Type B pancreatic cell (in vitro differentiated cells): ENCODE results near the gene MRPS9. TPM values are rescaled to one million over a fixed set of nuclear protein-coding genes. Genes with fewer than 3 reads are reported as not detected.

Source experiments
- DNase-seq: peaks from one replicate; pipeline ENCODE4 v3.0.0; 2021; ENCODE audit warnings: mixed read lengths; ENCODE audit not compliant: unreplicated experiment; ENCODE audit errors: extremely low spot score
- H3K27ac Mint-ChIP-seq: 2 replicates; pipeline ENCODE4 v1.8.0; 2021; ENCODE audit warnings: mild to moderate bottlenecking, mixed read lengths
- H3K27me3 Mint-ChIP-seq: 2 replicates; pipeline ENCODE4 v1.8.0; 2021; ENCODE audit warnings: mixed read lengths
- H3K36me3 Mint-ChIP-seq: 2 replicates; pipeline ENCODE4 v1.8.0; 2021; ENCODE audit warnings: mixed read lengths
- H3K4me1 Mint-ChIP-seq: one replicate; pipeline ENCODE4 v1.8.0; 2021; ENCODE audit warnings: mixed read lengths; ENCODE audit not compliant: unreplicated experiment
- H3K4me3 Mint-ChIP-seq: 2 replicates; pipeline ENCODE4 v1.8.0; 2021; ENCODE audit warnings: mild to moderate bottlenecking, mixed read lengths
- H3K9me3 Mint-ChIP-seq: 2 replicates; pipeline ENCODE4 v1.8.0; 2021; ENCODE audit warnings: mixed read lengths
- total RNA-seq: library from RNA; stranded (reverse); gene quantifications from 2 replicates; pipeline ENCODE4 v1.2.1, GENCODE V29; 2021; ENCODE audit warnings: low replicate concordance
- TF ChIP-seq, protein P1 (sequence below): fragments of 200-600 bp; sonication (generic); conservative IDR thresholded peaks from 2 replicates; pipeline ENCODE4 v1.5.0; 2021; ENCODE audit warnings: antibody characterized with exemption, mild to moderate bottlenecking

Gene MRPS9
- total RNA-seq, 1 donor from 2014 or later: 33.6 TPM

DNA sequence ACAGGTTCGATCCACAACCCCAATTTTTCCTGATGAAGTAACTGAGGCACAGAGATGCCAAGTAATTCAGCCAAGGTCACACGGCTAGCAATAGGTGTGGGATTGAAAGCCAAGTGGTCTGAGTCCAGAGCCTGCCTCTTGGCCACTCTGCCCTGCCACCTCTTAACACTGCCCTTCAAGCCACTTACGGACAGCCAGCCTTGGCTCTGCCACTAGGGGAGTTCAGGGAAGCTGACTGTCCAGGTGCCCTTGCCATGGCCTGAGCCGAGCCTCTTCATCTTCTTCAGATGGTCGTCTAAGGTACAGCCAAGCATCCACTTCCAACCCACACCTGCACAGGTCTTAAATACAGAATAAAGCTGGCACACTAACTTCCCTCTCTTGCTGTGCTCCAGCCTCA lies 104.4 kb downstream of the MRPS9 start:
- no peak for DNase-seq
- Mint-ChIP-seq H3K36me3 (peaks cover 3% of the 10 kb centered on the region), H3K9me3 (no peaks in the 10 kb centered on the region), H3K4me3 (no peak overlapping the region), H3K4me1 (peaks cover 7% of the 10 kb centered on the region), H3K27me3 (peaks cover 17% of the 10 kb centered on the region), H3K27ac (no peak overlapping the region)
- TF ChIP-seq, protein P1, sequence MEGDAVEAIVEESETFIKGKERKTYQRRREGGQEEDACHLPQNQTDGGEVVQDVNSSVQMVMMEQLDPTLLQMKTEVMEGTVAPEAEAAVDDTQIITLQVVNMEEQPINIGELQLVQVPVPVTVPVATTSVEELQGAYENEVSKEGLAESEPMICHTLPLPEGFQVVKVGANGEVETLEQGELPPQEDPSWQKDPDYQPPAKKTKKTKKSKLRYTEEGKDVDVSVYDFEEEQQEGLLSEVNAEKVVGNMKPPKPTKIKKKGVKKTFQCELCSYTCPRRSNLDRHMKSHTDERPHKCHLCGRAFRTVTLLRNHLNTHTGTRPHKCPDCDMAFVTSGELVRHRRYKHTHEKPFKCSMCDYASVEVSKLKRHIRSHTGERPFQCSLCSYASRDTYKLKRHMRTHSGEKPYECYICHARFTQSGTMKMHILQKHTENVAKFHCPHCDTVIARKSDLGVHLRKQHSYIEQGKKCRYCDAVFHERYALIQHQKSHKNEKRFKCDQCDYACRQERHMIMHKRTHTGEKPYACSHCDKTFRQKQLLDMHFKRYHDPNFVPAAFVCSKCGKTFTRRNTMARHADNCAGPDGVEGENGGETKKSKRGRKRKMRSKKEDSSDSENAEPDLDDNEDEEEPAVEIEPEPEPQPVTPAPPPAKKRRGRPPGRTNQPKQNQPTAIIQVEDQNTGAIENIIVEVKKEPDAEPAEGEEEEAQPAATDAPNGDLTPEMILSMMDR: peak; percentile 21

DNA sequence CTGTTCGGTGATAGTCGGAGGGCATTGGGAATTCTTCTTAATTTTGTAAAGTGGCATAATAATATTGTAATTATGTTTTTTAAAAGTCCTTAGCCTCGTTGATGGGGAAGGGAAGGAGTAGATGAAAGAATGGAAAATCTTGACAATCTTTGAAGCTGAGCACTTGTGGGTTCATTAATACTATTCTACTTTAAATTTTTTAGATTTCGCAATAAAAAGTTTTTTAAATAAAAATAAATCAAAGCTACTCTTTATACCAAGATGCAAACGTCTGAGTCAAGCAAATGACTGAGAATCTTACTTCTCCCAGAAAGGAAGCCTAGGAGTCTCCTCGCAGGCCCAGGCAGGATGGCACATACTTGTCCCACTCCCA lies 105.2 kb downstream of the MRPS9 start:
- TF ChIP-seq, protein P1: no peak
- H3K27ac Mint-ChIP-seq: no peak overlapping the region
- peaks cover 6% of the 10 kb centered on the region for H3K36me3 Mint-ChIP-seq
- H3K9me3 Mint-ChIP-seq: no peaks in the 10 kb centered on the region
- peak overlapping the region; percentile 89 for H3K4me3 Mint-ChIP-seq
- H3K4me1 Mint-ChIP-seq: peaks cover 7% of the 10 kb centered on the region
- no peak for DNase-seq
- peaks cover 21% of the 10 kb centered on the region for H3K27me3 Mint-ChIP-seq

DNA sequence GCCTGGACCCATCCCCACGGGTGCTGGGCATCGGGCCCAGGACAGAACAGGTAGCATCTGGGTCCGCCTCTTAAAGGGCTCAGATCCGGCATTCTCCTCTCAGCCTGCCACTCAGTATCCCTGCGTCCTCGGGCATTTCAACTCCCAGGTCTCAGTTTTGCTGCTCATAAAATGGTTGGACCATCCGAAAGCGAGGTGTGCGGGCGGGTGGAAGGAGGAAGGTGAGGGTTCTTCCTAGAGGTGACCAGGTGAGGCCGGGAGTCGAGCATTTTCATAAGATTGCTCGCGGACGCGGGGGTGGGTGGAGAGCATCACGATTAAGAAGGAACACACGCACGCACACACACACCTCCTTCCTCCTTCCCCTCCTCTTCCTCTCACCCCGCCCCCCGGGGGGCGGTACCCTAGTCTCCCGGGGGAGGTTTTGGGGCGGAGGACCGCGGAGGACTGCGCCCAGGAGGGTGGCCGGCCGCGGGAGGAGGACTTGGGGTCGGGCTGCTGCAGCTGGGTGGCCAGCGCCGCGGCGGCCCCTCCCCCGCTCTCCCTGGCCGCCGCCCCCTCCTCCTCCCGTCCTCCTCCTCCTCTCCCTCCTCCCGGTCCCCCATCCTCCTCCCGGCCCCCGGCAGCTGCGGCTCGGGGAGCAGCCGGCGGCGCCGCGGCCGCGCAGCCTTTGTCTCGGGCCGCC lies 105.7 kb downstream of the MRPS9 start:
- H3K27me3 Mint-ChIP-seq: peaks cover 21% of the 10 kb centered on the region
- peak; percentile 75 for DNase-seq
- H3K27ac Mint-ChIP-seq: no peak overlapping the region
- no peaks in the 10 kb centered on the region for H3K9me3 Mint-ChIP-seq
- TF ChIP-seq, protein P1: no peak
- H3K4me3 Mint-ChIP-seq: peak overlapping the region; percentile 89
- H3K4me1 Mint-ChIP-seq: peaks cover 7% of the 10 kb centered on the region
- H3K36me3 Mint-ChIP-seq: peaks cover 7% of the 10 kb centered on the region

DNA sequence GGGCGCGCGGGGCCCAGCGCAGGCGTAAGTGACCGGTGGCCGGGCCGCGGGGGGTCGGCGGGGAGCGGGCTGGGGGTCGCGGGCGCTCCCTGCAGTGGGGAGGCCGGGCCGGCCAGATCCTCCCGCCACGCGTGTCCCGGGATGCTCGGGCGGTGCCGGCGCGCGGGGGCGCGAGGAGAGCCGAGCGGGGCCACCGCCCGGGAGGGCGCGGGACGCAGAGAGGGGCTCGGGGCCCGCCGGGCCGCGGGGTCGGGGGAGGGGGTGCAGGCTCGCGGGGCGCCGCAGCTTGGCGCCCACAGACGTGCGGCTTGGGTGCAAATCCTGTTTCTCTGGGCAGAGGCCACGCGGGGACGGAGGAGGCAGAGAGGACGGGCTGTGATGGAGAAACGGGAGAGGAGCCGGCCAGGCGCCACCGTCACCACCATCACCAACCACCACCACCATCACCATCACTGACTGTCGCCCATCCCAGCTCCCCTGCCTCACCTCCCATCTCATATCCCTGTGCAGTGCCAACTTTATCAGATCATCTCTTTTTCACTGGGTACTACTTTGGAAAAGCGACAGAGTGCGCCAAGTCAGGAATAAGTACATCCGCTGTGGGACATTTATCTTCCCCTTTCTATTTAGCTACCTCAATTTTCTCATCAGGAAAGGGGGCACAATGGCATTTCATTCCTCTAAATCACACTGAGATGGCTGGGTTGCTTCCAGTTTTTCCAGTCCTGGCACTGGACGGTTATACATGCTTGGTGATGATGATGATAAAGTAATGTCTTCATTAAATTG lies 106.5 kb downstream of the MRPS9 start:
- Mint-ChIP-seq H3K27me3 (peaks cover 21% of the 10 kb centered on the region), H3K9me3 (no peaks in the 10 kb centered on the region), H3K27ac (peak overlapping the region; percentile 14), H3K4me3 (peak overlapping the region; percentile 89), H3K4me1 (peaks cover 7% of the 10 kb centered on the region), H3K36me3 (peaks cover 9% of the 10 kb centered on the region)
- TF ChIP-seq, protein P1: no peak
- no peak for DNase-seq

DNA sequence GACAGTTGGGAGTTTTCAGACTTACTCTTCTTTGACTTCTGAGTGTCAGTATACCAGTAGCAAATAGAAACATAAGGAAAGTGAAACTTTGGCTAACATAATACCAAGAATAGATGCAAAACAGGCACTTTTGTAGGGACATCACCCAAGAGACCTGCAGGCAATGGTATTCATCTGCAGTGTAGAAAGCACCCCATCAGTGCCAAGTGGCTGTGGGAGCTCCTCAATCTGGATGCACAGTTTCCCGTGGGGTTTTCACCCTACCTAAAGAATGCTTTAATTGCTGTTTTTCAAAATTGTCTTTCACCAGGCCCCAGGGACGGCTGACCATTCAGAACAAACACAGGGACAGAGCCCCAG lies 107.1 kb downstream of the MRPS9 start:
- H3K4me3 Mint-ChIP-seq: peak overlapping the region; percentile 89
- no peak for DNase-seq
- peak overlapping the region; percentile 14 for H3K27ac Mint-ChIP-seq
- H3K27me3 Mint-ChIP-seq: peaks cover 21% of the 10 kb centered on the region
- peaks cover 7% of the 10 kb centered on the region for H3K4me1 Mint-ChIP-seq
- TF ChIP-seq, protein P1: no peak
- H3K36me3 Mint-ChIP-seq: peaks cover 9% of the 10 kb centered on the region
- no peaks in the 10 kb centered on the region for H3K9me3 Mint-ChIP-seq
